ENCODE data around the gene TLR8. TPM values are rescaled to one million over a fixed set of nuclear protein-coding genes. Genes with fewer than 3 reads are reported as not detected.
"Not testable (repeated sequence)": the region's sequence is repeated elsewhere in the genome, so short reads cannot be mapped to it uniquely, and the experiment has no call there.

The TLR8 gene
- total RNA-seq, 1 donor from 2014 or later = not detected

DNA sequence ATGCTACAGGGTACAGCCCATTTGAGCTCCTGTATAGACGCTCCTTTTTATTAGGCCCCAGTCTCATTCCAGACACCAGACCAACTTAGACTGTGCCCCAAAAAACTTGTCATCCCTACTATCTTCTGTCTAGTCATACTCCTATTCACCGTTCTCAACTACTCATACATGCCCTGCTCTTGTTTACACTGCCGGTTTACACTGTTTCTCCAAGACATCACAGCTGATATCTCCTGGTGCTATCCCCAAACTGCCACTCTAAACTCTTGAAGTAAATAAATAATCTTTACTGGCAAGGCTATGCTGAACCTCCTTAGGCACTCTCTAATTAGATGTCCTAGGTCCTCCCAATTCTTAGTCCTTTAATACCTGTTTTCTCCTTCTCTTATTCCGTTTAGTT lies 38.0 kb downstream of the TLR8 start:
- intact Hi-C loops (cut with micrococcal nuclease) = not testable (repeated sequence)

DNA sequence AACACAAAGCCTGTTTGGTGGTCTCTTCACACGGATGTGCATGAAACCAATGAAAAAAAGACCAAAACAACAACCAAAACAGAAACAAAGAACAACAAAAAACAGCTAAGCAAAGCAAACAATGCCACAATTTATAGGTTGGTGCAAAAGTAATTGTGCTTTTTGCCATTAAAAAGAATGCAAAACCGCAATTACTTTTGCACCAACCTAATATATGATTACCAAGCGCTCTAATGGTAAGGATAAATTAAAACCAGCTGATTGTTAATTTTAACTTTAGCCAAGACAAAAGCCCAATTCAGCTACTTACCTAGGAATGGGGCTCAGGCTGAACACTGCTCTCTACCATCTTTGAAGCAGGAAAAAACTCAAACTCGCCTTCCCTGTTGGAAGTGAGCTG lies 39.1 kb downstream of the TLR8 start:
- intact Hi-C loops (cut with micrococcal nuclease) = loop anchor here (5.0 kb wide), 1 partner anchor 527 kb away; no protein-coding TSS in a partner anchor

DNA sequence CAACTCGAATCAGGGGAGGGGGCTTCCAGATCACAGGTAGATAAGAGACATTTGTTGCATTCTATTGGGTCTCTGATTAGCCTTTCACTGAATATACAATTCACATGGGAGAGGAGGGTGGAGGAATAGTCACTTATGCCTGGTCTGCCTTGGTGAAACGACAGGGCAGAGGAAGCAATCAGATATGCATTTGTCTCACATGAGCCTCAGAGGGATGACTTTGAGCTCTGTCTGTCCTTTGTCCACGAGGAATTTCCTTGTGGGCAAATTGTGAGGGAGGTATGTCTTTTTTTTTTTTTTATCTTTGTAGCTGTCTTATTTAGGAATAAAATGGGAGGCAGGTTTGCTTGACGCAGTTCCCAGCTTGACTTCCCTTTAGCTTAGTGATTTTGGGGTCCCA lies 40.0 kb downstream of the TLR8 start:
- intact Hi-C loops (cut with micrococcal nuclease) = loop anchor here (2.0 to 5.0 kb wide), 2 partner anchors 526 to 706 kb away; partner anchors contain the start of gene TCEANC

DNA sequence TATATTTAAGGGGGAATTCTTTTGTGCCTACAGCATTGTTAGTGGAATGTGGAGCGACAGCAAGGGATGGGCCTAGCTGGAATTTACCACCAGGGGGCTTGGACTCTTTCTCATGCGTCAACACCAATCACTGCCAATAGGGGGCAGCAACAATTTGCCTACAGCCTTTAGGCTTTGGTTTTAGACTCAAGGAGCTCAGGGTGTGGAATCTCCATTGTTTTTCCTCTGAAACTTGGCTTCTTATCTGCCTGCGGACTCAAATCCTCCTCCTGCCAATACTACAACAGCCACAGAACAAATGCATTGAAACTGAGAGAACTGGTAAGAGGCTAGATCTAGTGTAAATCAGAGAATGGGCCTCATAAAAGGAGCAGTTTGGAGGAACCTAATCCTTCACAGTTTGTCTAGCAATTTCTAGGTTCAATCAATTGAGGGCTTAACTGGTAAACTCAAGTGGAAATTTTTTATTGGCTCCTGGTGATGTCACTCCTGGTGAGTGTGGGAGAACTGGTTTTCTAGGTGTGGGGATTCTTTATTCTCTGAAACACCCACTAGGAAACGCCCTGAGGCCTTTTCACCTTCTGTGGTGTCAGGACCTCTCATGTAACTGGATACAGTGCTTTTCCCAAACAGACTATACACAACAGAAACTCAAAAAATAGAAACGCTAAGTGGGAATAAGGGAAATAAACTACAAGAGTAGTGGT lies 40.6 kb downstream of the TLR8 start:
- intact Hi-C loops (cut with micrococcal nuclease) = loop anchor here (1.0 to 5.0 kb wide), 4 partner anchors 145 to 706 kb away; partner anchors contain the start of gene TCEANC

DNA sequence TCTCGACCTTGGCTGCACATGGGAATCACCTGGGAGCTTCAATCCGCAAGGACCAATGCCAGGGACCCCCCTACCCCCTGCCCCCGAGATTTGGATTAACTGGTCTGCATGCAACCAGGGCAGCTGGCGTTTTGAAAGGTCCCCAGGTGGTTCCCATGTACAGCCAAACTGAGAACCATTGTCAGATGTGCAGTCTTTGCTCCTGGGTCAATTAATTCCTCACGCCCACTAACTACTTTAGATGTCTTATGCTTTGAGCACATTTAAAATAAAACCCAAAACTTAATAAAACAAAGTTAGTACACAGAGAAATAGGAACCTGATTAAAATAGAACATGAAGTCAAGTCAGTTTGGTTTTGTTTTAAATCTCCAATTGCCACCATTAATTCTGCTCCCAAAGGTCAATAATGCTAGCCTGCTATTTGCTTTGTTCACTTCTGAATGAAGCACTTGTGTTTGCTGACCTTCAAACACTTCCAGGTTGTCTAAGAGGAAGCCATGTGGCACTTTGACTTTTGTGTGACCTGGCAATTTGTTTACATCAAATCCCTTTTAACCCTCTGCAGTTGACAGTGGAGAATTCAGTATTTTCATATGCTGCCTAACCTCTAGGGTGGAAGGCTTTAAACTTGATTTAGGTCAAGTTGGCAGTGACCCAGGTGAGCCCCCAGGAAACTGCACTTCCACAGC lies 41.3 kb downstream of the TLR8 start:
- intact Hi-C loops (cut with micrococcal nuclease) = loop anchor here (1.0 to 5.0 kb wide), 4 partner anchors 145 to 705 kb away; partner anchors contain the start of gene TCEANC

DNA sequence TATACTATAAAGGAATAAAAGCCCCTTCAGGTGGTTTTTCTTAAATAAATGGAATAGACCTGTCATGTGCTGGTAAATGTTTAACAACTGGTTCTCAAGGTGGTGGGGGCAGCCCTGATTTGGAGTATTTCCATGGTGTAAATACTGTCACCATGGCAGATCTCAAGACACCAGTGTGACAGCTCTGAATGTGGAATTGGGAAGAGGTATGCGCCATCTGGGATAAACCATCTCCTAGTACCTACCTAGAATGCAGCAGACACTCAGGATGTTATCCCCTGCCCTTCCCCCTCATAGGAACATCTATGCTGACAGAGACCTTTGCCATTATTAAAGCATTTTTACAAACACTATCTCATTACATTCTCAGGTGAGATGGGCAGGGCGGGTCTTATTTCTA lies 42.1 kb downstream of the TLR8 start:
- intact Hi-C loops (cut with micrococcal nuclease) = loop anchor here (5.0 kb wide), 1 partner anchor 524 kb away; no protein-coding TSS in a partner anchor

DNA sequence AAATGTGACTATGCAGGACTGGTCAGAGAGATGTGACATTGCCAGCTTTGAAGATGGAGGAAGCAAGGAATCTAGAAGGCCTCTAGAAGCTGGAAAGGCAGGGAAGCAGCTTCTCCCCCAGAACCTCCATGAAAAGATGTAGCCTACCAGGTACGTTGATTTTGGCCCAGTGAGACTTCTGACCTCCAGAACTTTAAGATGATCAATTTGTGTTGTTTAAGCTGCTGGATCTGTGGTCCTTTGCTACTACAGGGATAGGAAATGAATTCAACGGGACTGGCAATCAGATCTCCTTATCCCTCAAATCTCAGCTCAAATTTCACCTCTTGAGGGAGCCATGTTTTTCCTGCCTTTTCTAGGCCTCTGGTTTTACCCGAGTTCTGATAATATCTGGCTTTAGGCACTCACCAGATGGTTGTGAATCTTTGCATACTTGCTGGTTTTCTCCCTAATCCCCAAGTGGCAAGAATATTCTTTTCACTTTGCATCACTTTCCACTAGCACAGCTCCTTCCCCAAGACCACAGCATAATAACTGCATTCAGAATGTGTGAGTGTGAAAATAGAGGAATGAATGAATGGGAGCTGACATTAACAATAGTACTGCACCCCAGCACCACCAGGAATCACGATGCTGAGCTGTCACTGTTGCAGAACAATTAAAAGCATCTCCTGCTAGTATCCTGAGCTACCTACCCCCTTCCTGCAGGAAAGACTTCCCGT lies 42.9 kb downstream of the TLR8 start:
- intact Hi-C loops (cut with micrococcal nuclease) = loop anchor here (5.0 kb wide), 1 partner anchor 523 kb away; no protein-coding TSS in a partner anchor

DNA sequence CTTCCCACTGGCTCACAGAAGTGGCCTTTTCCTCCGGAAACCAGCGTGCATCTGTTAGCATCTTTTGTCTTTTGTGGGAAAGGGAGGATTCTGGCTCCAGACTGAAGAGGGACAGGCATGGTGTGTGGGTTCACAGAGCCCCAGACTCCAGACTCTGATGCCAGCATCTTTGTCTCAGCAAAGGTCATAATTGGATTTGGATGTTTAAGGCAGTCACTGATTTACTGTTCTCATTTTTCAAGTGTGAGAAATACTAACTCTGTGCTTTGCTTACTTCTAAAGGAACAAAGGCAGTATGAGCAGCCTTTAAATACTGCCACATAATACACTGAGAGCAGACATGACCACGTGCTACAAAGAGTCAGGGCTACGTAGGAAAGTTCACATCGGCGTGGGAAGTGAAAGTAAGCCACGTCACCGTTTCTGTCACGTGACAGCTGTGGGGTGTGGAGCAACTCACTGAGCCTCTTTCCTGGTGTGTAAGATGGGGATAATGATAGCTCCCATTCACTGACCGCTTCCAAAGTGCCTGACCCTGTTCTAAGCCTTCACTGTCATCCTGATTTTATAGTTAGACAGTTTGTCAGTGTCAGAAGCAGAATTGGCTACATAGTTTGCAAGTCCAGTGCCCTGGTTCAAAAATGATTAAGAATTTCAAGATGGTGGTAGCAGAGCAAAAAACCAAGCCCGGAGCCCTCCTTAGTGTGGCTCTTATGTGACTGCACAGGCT lies 43.7 kb downstream of the TLR8 start:
- intact Hi-C loops (cut with micrococcal nuclease) = loop anchor here (1.0 to 5.0 kb wide), 9 partner anchors 37 to 1079 kb away; partner anchors contain the start of genes GEMIN8, OFD1 and TRAPPC2

DNA sequence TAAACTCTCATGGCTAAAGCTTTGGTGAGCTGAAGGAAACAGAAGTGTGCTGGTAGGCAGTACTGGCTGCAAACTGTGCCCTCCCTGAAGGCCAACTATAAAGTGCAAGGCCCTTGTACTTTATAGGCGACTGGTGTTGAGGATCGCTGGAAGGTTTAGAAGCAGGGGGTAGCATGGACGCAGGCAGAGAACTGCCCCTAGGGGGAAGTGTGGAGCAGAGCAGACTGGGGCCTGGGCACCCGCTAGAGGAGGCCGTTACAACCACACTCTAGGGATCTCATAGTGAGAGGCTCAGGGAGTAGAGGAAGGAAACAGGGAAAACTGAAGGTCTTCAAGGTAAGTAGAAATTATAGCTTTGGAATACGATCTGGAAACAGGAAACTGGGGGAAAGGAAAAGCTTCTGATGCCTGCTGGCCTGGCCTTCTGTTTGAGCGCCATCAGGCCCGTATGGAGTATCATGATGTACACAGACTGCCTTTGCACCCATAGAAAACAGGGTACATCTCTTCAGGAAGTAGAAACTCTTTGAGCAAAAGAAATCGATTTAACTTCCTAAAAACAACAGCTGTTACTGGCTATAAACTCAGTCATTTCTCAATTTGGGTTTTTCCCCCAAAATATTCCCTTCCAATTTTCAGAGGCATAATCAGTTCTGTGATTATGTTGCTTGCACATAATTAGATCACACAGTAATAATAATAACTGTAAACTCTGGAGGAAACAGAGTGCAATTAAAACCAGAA lies 44.6 kb downstream of the TLR8 start:
- intact Hi-C loops (cut with micrococcal nuclease) = loop anchor here (1.0 to 5.0 kb wide), 10 partner anchors 24 to 1078 kb away; partner anchors contain the start of genes GEMIN8, OFD1, TMSB4X and TRAPPC2

DNA sequence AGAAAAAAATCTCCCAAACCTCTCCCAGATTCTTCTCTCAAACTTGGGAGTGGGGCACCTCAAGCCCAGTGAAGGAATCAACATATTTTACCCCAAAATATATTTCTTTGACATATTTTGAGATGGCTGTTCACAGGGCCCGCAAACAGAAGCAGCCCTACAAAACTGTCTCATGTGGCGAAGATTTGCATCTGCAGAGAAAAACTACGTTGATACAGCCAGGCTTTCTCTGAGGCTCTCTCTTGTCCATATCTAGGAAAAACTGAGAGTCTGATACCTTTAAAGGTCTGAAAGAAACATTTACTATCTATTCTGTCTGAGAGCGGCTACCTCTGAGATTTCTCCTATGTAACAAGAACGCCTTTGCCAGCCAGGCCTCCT lies 45.2 kb downstream of the TLR8 start:
- intact Hi-C loops (cut with micrococcal nuclease) = loop anchor here (1.0 to 5.0 kb wide), 8 partner anchors 24 to 1077 kb away; partner anchors contain the start of genes GEMIN8, OFD1, TMSB4X and TRAPPC2

DNA sequence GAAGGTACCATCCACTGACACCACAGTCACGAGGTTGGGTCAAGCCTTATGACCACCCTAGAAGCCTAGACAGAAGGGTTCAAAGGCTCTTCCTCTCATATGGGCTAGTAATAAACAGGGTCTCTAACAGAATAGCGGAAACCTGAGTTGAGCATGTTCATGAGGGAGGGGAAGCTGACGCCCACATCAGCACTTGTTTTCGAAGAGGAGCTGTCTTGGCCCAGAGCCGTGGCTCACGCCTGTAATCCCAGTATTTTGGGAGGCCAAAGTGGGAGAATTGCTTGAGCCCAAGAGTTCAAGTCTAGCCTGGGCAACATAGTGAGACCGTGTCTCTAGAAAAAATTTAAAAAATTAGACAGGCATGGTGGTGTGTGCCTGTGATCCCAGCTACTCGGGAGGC lies 47.0 kb downstream of the TLR8 start:
- intact Hi-C loops (cut with micrococcal nuclease) = loop anchor here (5.0 kb wide), 3 partner anchors 34 to 214 kb away; no protein-coding TSS in a partner anchor

DNA sequence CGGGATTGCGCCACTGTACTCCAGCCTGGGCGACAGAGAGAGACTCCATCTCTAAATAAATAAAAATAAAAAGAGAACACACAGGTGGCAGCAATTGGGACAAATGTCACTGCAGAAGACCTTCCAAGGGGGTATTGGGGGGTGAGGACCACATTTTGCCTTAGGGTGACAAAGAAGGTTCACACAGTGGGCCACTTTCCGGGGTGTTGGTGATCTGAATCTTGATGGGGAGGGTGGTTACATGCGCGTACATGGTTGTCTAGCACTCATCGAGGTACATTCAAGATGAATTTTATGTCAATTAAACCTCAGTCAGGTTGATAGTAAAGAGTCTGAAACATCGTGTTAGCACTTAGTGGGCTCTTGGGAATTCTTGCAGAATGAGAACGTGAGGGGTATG lies 48.0 kb downstream of the TLR8 start:
- intact Hi-C loops (cut with micrococcal nuclease) = loop anchor here (5.0 kb wide), 3 partner anchors 33 to 213 kb away; no protein-coding TSS in a partner anchor

DNA sequence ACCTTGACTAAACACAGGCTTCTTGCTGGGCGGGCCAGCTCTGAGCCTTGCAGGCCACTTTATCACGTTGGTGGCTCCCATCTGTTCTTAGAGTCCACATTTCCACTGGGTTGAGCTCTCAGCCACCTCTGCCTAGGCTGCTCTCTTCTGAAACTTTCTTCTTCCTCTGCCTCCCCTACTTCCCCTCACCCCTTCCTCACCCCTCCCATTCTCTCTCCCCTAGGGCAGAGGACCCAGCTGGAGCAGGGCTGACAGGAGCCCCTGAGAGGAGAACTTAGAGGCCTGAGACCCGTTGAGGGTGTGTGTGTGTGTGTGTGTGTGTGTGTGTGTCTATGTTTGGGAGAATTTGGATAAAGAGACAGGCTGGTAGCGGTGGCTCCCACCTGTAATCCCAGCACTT lies 48.6 kb downstream of the TLR8 start:
- intact Hi-C loops (cut with micrococcal nuclease) = loop anchor here (5.0 kb wide), 3 partner anchors 32 to 212 kb away; no protein-coding TSS in a partner anchor

DNA sequence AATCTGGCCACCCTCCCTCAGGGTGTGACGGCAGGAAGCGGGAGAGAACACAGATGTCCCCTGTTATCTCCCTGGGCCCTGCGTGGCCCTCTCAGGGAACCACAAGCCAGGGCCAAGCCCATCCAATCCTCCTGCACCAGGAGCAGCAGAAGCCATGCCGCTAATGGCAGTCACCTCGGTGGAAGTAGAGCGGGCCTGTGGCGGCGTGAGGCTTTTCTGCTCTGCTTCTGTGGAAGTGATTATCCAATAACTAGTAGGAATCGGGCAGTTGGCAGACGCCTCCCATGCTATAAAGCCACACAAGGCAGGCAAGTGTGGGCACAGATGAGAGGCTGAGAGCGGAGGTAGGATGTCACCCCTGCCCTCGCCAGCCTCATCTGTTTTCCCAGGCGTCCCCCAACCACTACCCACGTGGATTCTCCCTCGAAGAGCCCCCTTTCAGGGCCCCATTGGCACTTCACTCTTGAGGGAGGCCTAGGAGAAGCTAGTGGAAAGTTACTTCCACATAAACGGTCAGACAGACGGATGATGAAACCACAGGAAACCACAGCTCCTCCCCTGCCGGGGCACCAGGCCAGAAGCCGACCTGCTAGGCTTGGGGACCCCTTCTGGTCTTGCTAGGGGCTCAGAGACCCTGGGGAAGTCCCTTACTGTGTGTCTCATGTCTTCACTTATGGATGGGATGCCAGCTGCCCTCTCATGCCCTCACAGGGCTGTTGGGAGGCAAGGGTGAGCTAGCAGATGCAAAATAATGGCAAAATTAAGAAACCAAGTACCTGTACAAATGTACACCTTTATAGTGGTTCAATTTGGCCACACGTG lies 49.7 kb downstream of the TLR8 start:
- intact Hi-C loops (cut with micrococcal nuclease) = loop anchor here (1.0 kb wide), 1 partner anchor 17 kb away; no protein-coding TSS in a partner anchor

DNA sequence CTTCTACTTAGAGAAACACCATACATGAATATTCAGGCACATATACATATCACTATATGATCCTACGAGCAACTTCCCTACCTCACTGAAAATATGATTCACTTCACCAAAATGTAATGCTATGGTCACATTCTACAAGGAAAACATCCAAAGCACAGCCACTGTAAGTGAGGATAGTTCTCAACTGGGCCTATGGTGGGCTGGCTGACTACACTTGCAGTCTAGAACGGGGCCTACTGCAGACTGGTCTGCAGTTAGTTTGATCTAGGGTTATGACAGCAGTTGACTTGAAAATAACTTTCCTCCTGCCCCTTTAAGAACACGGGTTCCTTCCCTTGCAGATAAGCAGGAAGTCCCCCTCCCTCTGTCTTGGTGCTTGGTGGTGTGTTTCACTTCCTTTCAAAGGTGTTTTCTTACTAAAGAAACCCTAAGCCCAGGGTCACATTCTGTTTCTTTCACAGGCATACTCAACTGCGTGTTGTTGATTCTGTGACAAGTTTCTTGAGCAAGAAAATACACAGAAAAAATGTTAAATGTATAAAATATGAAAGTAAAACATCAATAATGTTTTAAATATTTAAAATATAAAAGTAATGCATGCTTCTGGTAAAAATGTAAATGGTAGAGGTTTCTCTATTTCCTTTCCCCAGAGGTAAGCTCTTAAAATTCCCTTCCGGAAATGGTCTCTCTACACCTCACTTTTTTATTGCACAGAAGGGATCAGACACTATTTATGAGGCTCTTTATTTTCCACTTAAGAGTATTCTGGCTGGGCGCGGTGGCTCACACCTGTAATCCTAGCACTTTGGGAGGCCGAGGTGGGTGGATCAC lies 50.5 kb downstream of the TLR8 start:
- intact Hi-C loops (cut with micrococcal nuclease) = loop anchor here (1.0 kb wide), 1 partner anchor 16 kb away; no protein-coding TSS in a partner anchor

DNA sequence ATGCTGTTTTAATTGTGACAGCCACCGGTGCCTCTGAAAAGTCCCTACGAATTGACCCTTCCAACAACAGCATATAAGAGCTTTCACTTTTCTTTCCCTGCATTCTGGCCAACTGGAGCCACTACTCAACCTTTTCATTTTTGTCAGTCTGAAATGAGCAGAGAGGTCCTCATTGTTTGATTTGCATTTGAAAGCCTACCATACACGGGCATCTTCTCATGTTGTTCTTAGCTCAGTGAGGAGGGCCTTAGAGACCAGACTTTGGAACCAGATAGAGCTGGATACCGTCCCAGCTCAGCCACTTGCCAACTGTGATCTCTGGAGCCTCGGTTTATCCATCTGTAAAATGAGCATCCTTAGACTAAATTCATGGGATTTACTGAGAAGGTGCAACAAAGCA lies 51.6 kb downstream of the TLR8 start:
- intact Hi-C loops (cut with micrococcal nuclease) = no loop called here

DNA sequence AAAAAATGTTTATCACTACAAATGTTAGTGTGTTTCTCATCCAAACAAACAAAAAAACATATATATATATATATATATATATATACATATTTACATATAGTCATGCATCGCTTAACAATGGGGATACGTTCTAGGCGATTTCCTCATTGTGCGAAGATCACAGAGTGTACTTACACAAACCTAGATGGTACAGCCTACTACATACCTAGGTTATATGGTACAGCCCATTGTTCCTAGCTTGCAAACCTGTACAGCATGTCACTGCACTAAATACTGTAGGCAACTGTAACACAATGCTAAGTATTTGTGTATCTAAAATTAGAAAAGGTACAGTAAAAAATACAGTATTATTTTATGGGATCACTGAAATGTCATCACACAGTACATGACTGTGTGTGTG lies 52.0 kb downstream of the TLR8 start:
- intact Hi-C loops (cut with micrococcal nuclease) = no loop called here

DNA sequence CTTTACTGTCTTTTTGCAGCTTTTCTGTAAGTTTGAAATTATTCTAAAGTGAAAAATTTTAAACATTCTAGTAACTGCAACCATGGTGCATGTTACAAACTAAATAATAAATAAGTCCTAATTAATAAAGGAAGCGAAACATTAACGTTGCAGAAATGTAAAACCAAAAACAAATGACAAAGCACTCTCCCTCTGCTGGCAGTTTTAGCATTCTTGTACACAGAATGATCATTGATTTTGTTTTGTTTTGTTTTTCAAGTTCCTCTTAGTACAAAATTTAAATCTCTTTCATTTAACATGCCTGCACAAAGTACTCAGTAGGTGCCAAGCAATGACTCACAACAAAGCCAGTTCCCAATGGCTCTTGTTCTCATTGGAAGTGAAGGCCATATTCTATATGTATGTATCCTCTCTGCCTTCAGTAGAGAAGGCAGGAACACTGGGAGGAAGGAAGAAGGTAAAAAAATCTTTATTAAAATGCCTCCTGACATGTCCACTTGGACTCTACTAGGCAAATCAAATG lies 54.8 kb downstream of the TLR8 start:
- intact Hi-C loops (cut with micrococcal nuclease) = no loop called here

All from T-helper 1 cell treated with Interleukin-12 subunit alpha and Interleukin-12 subunit beta and Interleukin-4 antibody, amounts not matched to agents 30 ng/mL and 1 ng/mL, for 36 hours (primary cell).